Stimulated activated CD4-positive, alpha-beta T cell treated with anti-CD3 and anti-CD28 coated beads, Interleukin-1b, Interleukin-23, amount 100 ng/mL, for 48 hours (primary cell): Measurements from ENCODE around the gene NEGR1.

Experiments
- DNase-seq: peaks from one replicate; pipeline ENCODE4 v3.0.0-alpha.2; 2020

Gene NEGR1

DNA sequence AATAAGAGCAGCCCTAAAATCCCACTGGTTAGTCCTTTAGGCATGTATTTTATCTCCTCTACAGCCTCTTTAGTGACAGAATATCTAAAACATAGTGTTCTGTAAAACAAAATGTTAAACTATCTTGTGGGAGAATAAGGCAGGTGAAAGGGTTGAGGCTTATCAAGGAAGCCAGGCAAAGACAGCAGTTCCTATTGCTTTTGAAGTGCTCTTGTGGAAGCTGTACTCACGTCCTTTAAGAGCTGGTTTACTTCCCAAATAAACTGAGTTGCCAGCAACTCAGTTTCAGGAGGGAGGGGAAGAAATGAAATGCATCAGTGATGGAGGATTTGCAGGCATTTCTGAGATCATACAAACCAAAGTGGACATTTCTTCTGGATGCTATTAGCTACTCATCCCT is 671.9 kb downstream of the NEGR1 start:
- no peak for DNase-seq

- DNase-seq = no peak
Observed at GRCh38 chr1:71603044-71603776, 679.1 kb downstream of the NEGR1 start.

DNA sequence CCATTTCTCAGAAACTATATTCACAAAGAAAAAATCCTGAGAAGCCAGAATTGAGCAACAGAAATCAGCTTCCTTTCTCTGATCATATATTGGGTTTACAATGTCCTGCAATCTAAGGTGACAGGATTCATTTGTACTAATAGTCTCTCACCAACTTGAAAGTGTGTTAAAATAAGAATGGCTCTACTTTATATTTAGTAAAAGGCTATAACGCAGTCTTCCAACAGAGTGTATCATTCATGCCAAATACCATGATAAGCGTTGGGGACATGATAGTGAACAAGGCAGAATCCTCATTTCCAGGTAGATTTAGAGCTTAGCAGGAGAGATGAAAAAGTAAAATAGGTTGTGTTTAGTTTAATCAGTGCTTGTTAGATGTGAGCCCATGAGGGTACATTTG is 682.3 kb downstream of the NEGR1 start:
- no peak for DNase-seq

DNA sequence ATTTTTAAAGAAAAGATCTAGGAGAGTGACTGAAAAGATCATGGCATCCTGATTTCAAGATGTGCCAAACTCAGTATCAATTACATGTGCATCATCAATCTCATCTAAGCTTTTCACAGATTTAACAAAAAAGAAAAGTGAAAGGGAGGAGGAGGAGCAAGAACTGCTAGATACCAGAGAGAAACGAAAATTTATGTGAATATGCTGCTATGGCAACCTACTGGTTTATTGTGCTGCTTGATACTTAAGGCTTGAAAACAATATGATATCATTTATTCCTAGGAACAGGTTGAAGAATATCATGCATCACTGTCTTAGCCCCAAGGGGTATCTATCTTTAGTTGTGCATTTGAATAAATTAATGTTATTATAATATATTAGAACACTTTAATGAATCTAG is 683.0 kb downstream of the NEGR1 start:
- DNase-seq = no peak

- no peak for DNase-seq
Observed at GRCh38 chr1:71593523-71593922, 688.8 kb downstream of the NEGR1 start.

DNA sequence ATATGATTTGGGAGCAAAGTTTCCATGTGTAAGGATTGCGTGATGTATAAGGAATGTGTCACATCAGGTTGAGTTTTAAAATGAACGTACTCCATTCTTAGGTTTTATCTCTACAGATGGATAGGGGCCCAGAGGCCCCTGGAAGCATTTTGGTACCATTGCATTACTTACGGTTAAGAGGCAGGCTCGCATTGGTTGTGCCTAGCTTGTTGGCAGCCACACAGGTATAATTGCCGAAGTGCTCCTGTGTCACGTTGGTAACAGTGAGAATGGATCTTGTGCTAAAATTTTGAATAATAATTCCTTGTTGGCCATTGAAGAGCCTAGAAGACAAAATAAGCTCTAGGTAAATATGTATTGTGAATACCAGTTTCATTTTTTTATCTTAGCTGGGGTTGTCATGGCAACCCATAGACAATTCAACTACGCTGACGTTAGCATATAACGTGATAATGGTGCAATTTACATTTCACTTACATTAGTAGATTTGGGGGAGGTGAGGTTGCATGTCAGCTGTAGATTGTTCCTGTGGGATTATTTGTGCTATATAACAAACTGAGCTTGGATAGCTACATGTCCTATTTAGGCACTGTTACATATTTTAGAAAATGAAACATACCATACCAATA is 689.6 kb downstream of the NEGR1 start:
- no peak for DNase-seq

DNA sequence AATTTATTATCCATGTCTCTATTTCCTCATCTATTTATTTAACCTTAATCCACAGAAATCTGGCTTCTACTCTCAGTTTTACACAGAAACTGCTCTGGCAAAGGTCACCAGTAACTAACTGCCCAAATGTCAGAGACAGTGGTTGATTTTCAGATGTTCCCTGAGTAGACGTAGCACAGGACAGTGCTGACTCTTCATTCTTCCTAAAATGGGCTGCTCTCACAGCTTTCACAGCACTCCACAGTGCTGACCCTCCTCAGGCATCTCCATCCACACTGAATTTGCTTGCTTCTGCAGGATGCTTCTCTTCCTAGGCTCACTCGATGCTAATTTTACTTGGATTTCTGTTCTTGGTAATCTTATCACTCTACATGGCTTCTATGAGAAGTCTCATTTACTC is 693.3 kb downstream of the NEGR1 start:
- DNase-seq = no peak

DNA sequence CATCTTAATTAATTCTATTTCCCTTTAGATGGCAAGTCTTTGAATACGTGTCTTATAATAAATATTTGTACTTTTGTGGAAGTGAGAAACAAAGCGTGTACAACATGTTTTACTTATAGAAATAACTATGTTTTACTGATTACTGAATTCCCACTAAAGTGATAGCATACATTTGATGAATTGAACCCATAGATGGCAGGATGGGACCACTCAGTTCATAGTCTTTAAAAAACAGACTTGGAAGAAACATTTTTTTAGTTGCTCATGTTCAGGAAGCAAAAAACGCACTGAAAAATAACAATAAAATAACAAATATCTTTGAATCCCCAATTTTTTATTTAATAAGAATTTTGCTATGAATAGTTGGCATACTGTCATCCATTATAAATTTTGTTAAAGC is 694.4 kb downstream of the NEGR1 start:
- DNase-seq = no peak

DNA sequence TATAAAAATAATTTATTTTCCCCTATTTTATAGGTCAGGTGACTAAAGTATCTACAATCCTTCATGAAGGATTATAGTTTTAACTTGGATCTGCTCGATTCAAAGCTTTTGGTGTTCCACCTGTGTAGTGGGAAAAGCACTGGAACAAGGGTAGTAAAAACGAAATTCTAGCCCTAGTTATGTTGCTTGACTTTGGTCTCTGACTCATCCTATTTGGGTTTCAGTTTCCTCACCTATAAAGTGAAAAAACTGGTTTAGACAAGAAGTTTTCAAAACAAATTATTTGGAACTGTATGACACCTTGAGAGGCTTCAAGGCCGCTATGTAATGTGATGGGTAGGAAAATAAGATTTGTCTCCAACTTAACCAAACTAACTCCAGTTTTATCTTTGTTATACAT is 696.3 kb downstream of the NEGR1 start:
- no peak for DNase-seq

DNA sequence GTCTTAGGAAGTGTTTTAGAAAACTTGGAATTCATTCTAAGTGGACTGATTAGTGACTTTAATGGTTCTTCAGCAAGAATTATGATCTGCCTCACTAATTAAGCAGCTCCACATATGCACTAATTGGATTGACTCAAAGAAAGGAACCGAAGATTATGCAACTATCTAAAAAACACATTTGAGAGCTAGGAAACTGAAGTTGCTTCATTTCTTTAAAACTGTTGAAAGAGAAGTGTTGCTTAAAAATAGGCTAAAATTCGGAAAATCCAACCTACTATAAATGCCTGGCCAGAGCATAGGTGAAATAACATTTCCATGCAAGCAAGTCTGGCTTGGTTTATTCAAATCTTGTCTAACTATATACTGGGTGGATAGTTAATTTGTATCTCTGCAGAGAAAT is 698.6 kb downstream of the NEGR1 start:
- no peak for DNase-seq

DNA sequence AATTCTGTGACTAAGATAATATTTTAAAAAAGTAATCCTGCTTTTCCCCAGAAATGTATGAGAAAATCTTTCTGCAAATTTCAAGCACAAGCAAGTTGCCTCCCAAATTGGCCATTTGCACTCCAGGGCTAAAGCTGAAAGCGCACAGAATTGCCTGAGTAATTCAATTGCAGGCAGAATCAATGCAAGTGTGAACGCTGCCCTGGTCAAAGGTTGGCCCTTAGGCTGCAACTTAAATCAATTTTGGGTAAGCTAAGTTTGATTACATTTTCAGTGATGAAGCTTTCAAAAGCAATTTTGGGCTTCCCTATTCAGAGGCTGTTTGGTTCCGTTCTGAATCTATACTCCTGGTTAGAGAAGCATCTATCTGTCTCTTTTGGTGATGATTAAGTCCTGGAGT is 699.7 kb downstream of the NEGR1 start:
- DNase-seq = no peak

DNA sequence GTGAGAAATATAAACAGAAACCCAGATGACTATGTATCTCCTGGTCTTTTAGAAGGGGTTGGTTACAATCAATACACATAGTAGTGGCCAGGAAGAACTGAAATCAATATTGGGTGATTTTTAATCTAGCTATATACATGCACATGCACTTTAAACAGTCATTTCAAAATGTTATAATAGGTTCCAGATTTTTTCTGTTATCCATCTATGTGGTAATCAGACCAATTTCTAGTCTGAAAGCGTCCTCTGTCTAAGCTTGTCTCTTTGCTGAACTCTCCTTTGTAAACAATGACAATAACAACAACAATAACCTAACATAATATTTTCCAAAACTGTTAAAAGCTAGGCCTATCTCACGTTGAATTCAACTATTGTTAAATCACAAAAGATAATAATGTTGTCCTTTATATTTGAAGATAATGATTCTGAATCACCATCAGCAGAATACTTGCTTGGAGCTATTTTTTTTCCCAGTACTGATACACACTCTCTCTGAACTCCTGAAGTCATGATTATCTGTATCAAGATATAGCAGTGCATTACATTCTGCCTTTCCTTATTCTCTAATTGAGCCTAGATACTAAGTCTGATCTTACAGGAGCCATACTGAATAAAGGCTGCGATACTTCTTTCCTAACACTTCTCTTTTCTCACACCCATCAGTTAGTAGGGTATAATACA is 704.7 kb downstream of the NEGR1 start:
- no peak for DNase-seq

- no peak for DNase-seq
Observed at GRCh38 chr1:71572038-71572437, 710.3 kb downstream of the NEGR1 start.

- DNase-seq = no peak
Observed at GRCh38 chr1:71566413-71566812, 715.9 kb downstream of the NEGR1 start.

DNA sequence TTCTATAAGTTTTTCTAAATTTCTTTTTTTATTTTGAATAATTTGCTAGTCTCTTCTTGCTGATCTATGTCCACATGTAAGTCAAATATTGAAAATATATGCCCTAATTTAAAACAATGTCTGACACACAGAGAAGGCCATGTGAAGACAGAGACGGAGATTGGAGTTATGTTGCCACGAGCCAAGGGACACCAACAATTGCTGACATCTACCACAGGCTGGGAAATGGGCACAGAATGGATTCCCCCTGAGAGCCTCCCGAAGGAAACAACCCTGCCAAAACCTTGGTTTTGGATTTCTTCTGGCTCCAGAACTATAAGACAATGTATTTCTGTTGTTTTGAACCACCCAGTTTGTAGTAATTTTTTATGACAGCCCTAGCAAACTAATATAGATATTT is 716.5 kb downstream of the NEGR1 start:
- no peak for DNase-seq

DNA sequence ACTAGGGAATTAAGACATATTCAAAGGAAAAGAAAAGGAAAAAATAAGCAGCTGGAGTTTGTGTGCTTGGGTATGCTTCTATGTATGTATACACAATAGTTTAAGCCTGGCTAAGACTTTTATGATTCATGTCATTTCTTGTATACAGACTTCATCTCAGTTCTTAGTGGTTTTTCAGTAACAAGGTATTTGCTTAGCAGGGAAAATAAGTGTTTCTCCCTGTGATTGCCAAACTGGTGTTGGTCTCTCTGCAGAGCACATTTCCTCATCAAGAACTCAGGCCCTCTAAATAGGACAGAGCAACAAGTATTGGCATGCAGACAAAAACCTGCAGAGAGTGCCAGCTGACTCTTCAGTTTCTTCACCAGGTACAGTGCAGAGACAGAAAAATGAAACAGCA is 717.1 kb downstream of the NEGR1 start:
- DNase-seq = no peak

- DNase-seq = no peak
Observed at GRCh38 chr1:71562298-71562697, 720.0 kb downstream of the NEGR1 start.

GRCh38 chr1:71561729-71562128 is 720.6 kb downstream of the NEGR1 start:
- DNase-seq = no peak

- DNase-seq = no peak
Observed at GRCh38 chr1:71561206-71561605, 721.1 kb downstream of the NEGR1 start.

GRCh38 chr1:71559880-71560279 is 722.5 kb downstream of the NEGR1 start:
- no peak for DNase-seq

DNA sequence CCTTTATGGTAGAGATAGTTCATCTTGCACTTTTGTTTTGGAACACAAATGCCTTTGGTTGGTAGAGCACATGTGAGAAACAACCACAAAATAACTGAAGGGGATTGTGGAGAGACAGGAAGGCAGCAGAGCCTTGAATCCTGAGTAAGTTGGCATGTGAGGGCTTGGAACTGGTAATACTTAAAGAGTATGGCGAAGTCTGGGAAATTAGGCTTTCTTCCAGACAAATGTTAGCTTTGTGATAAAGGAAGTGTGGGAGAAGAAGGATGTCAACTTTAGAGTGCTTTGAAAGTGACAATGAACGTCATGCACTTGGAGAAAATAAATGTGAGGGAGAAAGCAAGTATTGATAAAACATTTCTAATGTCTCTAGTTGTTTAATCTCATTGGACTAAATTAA is 725.2 kb downstream of the NEGR1 start:
- no peak for DNase-seq

DNA sequence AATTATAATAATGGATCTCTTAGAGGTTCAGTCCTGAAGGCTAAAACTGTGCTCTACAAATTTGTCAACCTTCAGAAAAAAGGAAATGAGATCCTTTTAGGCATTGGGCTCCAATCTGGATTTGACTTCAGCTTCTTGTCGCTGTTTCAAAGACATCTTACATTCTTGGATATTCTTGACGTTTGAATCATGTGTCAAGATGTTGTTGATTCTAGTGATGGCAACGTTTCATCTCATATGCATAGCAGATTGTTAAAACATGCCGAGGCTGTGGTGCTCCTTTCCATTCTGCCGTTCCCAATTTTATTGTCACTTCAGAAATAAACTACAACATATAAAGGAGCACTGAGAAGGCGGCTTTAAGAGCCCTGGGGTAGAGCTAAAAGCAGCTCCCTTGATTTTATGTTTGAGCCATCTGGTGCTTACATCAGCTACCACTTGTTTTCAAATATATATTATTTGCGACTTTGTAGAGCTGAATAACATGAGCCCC is 733.9 kb downstream of the NEGR1 start:
- DNase-seq = no peak

- no peak for DNase-seq
Observed at GRCh38 chr1:71542155-71542554, 740.2 kb downstream of the NEGR1 start.

GRCh38 chr1:71533950-71534349 is 748.4 kb downstream of the NEGR1 start:
- DNase-seq = no peak
